A204.1 (cell line): ENCODE measurements around the gene GAPDHS.

ENCODE experiments used
- FAIRE-seq: peaks from 2 replicates; lab custom pipeline; 2012; peaks lifted over from hg19 to GRCh38; lab: Jason Lieb, UNC

GAPDHS gene

GRCh38 chr19:35557539-35558399 lies 24.5 kb downstream of the GAPDHS start:
- no peak for FAIRE-seq

- no peak for FAIRE-seq
These were observed 25.4 kb downstream of the GAPDHS start for GRCh38 chr19:35558400-35559280.

GRCh38 chr19:35559281-35559659 lies 26.0 kb downstream of the GAPDHS start:
- FAIRE-seq, result no peak

- no peak for FAIRE-seq
These were observed 26.5 kb downstream of the GAPDHS start for GRCh38 chr19:35559781-35560180.

GRCh38 chr19:35560271-35560670 lies 27.0 kb downstream of the GAPDHS start:
- FAIRE-seq, result no peak

GRCh38 chr19:35560677-35561076 lies 27.4 kb downstream of the GAPDHS start:
- no peak for FAIRE-seq

GRCh38 chr19:35561436-35561835 lies 28.2 kb downstream of the GAPDHS start:
- no peak for FAIRE-seq

GRCh38 chr19:35562336-35562735 lies 29.1 kb downstream of the GAPDHS start:
- no peak for FAIRE-seq

GRCh38 chr19:35562776-35563175 lies 29.5 kb downstream of the GAPDHS start:
- FAIRE-seq, result no peak

GRCh38 chr19:35563207-35563829 lies 30.1 kb downstream of the GAPDHS start, which contains the start of gene ATP4A:
TSS of gene ATP4A (minus strand) at chr19:35563658. CDS start at chr19:35563629, 29 bp downstream.
- FAIRE-seq, result no peak

GRCh38 chr19:35565016-35565856 lies 32.0 kb downstream of the GAPDHS start:
- FAIRE-seq, result no peak

GRCh38 chr19:35566738-35567137 lies 33.5 kb downstream of the GAPDHS start:
- FAIRE-seq, result no peak

GRCh38 chr19:35569281-35569781 lies 36.1 kb downstream of the GAPDHS start:
- no peak for FAIRE-seq

GRCh38 chr19:35571406-35571965 lies 38.2 kb downstream of the GAPDHS start:
- no peak for FAIRE-seq

GRCh38 chr19:35577918-35578317 lies 44.7 kb downstream of the GAPDHS start:
- no peak for FAIRE-seq

- no peak for FAIRE-seq
These were observed 45.5 kb downstream of the GAPDHS start for GRCh38 chr19:35578707-35579106.

GRCh38 chr19:35582760-35583159 lies 49.5 kb downstream of the GAPDHS start:
- no peak for FAIRE-seq

GRCh38 chr19:35585848-35586247 lies 52.6 kb downstream of the GAPDHS start, which contains the start of gene PMIS2:
TSS of gene PMIS2 (plus strand) at chr19:35586173. CDS start at chr19:35586260, 87 bp downstream.
- FAIRE-seq, result no peak

- FAIRE-seq, result no peak
These were observed 54.1 kb downstream of the GAPDHS start for GRCh38 chr19:35587321-35587720.

GRCh38 chr19:35590875-35591274 lies 57.6 kb downstream of the GAPDHS start:
- no peak for FAIRE-seq

- no peak for FAIRE-seq
These were observed 59.0 kb downstream of the GAPDHS start for GRCh38 chr19:35592226-35592625.
